K562 (cell line): Measurements from ENCODE around the gene TMSB10. TPM values are rescaled to one million over a fixed set of nuclear protein-coding genes. Genes with fewer than 3 reads are reported as not detected.

Source experiments
- ADNP ChIP-seq: fragments of 200-800 bp; sonication (Bioruptor generic); IDR thresholded peaks from 2 replicates; pipeline ENCODE4 v1.6.1; 2016; ENCODE audit warnings: missing genetic modification characterization, missing compliant biosample characterization
- FIP1L1 ChIP-seq: fragments of 200-400 bp; formaldehyde crosslinking; IDR thresholded peaks from 2 replicates; pipeline ENCODE4 v1.6.1; 2018; ENCODE audit warnings: mild to moderate bottlenecking, low read depth, low read length; ENCODE audit not compliant: poor library complexity, severe bottlenecking
- FOXO4 ChIP-seq: fragments of 450-650 bp; formaldehyde crosslinking; IDR thresholded peaks from 2 replicates; pipeline ENCODE4 v1.4.0; 2020; ENCODE audit warnings: mild to moderate bottlenecking, moderate library complexity
- KDM1A ChIP-seq, 2 experiments: fragments of 450-650 bp; IDR thresholded peaks; 2 replicates each; pipeline ENCODE4 v1.6.1; 2016; ENCODE audit warnings: mild to moderate bottlenecking in 2 of 2
- LCOR ChIP-seq: sonication (generic); formaldehyde crosslinking; IDR thresholded peaks from 2 replicates; pipeline ENCODE4 v1.8.0; 2022; ENCODE audit warnings: mild to moderate bottlenecking, missing genetic modification reagents
- MNT ChIP-seq, 2 experiments: fragments of 450-650 bp; conservative IDR thresholded peaks; 2 replicates each; pipeline ENCODE4 v1.6.1; 2017; ENCODE audit warnings: mild to moderate bottlenecking in 2 of 2, moderate library complexity in 2 of 2
- NCOA6 ChIP-seq: fragments of 450-650 bp; IDR thresholded peaks from 2 replicates; pipeline ENCODE4 v1.6.1; 2017; ENCODE audit warnings: mild to moderate bottlenecking
- RBM39 ChIP-seq: fragments of 200-400 bp; formaldehyde crosslinking; optimal IDR thresholded peaks from 2 replicates; pipeline ENCODE3; 2018; ENCODE audit warnings: low read depth, low read length
- SFPQ ChIP-seq: fragments of 200-400 bp; formaldehyde crosslinking; IDR thresholded peaks from 2 replicates; pipeline ENCODE4 v1.6.1; 2017; ENCODE audit warnings: mild to moderate bottlenecking, low read depth, low read length, moderate library complexity
- SMAD2 ChIP-seq: fragments of 150-350 bp; IDR thresholded peaks from 2 replicates; pipeline ENCODE4 v1.6.1; 2014; ENCODE audit warnings: low read depth, mild to moderate bottlenecking, low read length
- SMARCA4 ChIP-seq: fragments of 450-650 bp; IDR thresholded peaks from 2 replicates; pipeline ENCODE4 v1.6.1; 2016
- SNRNP70 ChIP-seq: fragments of 200-400 bp; formaldehyde crosslinking; optimal IDR thresholded peaks from 2 replicates; pipeline ENCODE3; 2017; ENCODE audit warnings: low read depth, low read length
- U2AF1 ChIP-seq: fragments of 200-400 bp; formaldehyde crosslinking; optimal IDR thresholded peaks from 2 replicates; pipeline ENCODE3; 2017; ENCODE audit warnings: mild to moderate bottlenecking, low read depth, low read length, moderate library complexity
- WHSC1 ChIP-seq: IDR thresholded peaks from one replicate; pipeline ENCODE4 v1.6.1; 2012; ENCODE audit warnings: low read length, control low read depth, inconsistent platforms
- XRCC5 ChIP-seq: fragments of 200-400 bp; formaldehyde crosslinking; IDR thresholded peaks from 2 replicates; pipeline ENCODE4 v1.6.1; 2017; ENCODE audit warnings: low read depth, mild to moderate bottlenecking, low read length
- ZBTB26 ChIP-seq: fragments of 450-650 bp; formaldehyde crosslinking; IDR thresholded peaks from 2 replicates; pipeline ENCODE4 v1.4.0; 2022; ENCODE audit warnings: missing genetic modification characterization
- ZKSCAN1 ChIP-seq: fragments of 150-350 bp; IDR thresholded peaks from 2 replicates; pipeline ENCODE4 v1.6.1; 2016; ENCODE audit warnings: low read depth, low read length
- ZNF134 ChIP-seq: fragments of 250-450 bp; sonication (Bioruptor Pico); conservative IDR thresholded peaks from 2 replicates; pipeline ENCODE4 v1.4.0; 2020
- ZNF507 ChIP-seq: conservative IDR thresholded peaks from 2 replicates; pipeline ENCODE4 v1.6.1; 2017; ENCODE audit warnings: missing genetic modification characterization, missing compliant biosample characterization
- ZNF75A ChIP-seq: fragments of 450-650 bp; formaldehyde crosslinking; IDR thresholded peaks from 2 replicates; pipeline ENCODE4 v1.4.0; 2020; ENCODE audit warnings: mild to moderate bottlenecking
- ZNF76 ChIP-seq: fragments of 250-450 bp; sonication (Bioruptor Pico); IDR thresholded peaks from 2 replicates; pipeline ENCODE4 v1.4.0; 2020; ENCODE audit warnings: mild to moderate bottlenecking, moderate library complexity, borderline replicate concordance
- ZNF766 ChIP-seq: fragments of 200-800 bp; sonication (Bioruptor generic); conservative IDR thresholded peaks from 2 replicates; pipeline ENCODE4 v1.6.1; 2016; ENCODE audit warnings: missing genetic modification characterization, missing compliant biosample characterization
- ZNF778 ChIP-seq: fragments of 450-650 bp; formaldehyde crosslinking; IDR thresholded peaks from 2 replicates; pipeline ENCODE4 v1.4.0; 2020; ENCODE audit warnings: mild to moderate bottlenecking, moderate library complexity
- polyA plus RNA-seq, 8 experiments: library from polyadenylated mRNA; depleted of rRNA in 4 of 8; stranded (reverse) in 5 of 8; unstranded in 3 of 8; fragments of >200 nt; fragmentation: Nextera tagmentation in 2 of 8; fragmentation: Illumina TruSeq in 1 of 8; extraction: Ambion mirVana in 2 of 8; extraction: Trizol in 1 of 8; gene quantifications; 2 replicates each; pipeline versions ENCODE4 v1.2.1 to v1.2.3, GENCODE V29; 2011 to 2014; ENCODE audit warnings: inconsistent platforms in 1 of 8, missing spikeins in 1 of 8
- total RNA-seq, 7 experiments: library from RNA; depleted of rRNA in 6 of 7; stranded (reverse); fragments of >200 nt in 6 of 7; fragmentation: Illumina TruSeq in 2 of 7; extraction: Trizol in 2 of 7; gene quantifications; 2 replicates each; pipeline versions ENCODE4 v1.2.1 to v1.2.3, GENCODE V29; 2011 to 2021; ENCODE audit warnings: low replicate concordance in 1 of 7

The TMSB10 gene
- total and polyA plus RNA-seq, 9 of the 15 experiments (the other 6 are each of a cell fraction or from before 2014, with no cell fraction given), result 382 to 2,226 (median 959) TPM

DNA sequence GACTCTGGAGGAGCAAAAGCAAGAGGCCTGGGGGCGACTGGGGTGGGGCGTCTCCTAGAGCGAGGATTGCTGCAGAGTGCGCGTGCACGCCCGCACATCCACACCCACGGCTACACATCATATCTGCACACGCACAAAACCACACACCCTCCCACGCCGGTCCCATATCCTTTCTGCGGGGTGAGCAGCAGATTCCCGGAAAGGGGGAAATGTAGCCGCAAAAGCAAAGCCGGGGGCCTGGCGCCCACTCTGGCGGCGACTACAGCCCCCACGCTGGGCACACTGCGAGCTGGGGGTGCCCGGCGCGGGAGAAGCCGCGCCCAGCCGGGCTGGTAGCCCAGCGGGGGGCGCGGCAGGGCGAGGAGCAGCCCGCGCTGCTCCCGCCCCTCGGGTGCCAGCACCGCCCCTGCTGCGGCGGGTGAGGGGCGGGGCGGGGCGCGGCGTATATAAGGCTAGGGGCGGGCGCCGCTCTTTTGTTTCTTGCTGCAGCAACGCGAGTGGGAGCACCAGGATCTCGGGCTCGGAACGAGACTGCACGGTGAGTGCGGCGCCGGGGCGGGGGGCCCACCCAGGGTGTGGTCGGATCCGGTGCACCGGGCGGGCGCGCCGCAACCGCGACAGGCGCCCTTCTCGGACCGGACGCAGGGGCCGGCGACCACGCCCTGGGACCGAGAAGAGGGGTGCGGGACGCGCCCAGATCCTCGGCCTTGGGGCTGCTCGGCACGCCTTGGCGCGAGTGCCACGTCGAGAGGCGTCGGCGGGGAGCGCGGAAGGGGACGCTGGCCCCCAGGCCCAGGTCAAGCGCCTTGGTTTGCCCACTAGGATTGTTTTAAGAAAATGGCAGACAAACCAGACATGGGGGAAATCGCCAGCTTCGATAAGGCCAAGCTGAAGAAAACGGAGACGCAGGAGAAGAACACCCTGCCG is at the start of gene TMSB10 (continued):
- TF ChIP-seq ZNF75A (CRISPR knock-in tag) (no peak), NCOA6 (0 out of 2 replicates have a peak, but pooled peaks have one; percentile 42), U2AF1 (peak; percentile 75), FOXO4 (CRISPR knock-in tag) (no peak), SNRNP70 (no peak), MNT (conservative IDR thresholded peaks at IDR 0.05) (peak in 1 of 2 experiments; percentile 60; a peak in 3 of 4 replicates), ZNF766 (CRISPR knock-in tag) (no peak; the same call in 1 of the 2 replicates), KDM1A (IDR thresholded peaks at IDR 0.05) (peak; percentile 17 to 61; a peak in 2 of 4 replicates), ZNF778 (no peak), SMARCA4 (peak; percentile 59; the same call in 1 of the 2 replicates), ZNF134 (CRISPR knock-in tag) (no peak), ZKSCAN1 (0 out of 2 replicates have a peak, but pooled peaks have one; percentile 10), FIP1L1 (peak; percentile 97), ZBTB26 (no peak), SMAD2 (no peak), SFPQ (no peak), ZNF507 (tag) (no peak), RBM39 (no peak), LCOR (CRISPR knock-in tag) (no peak), XRCC5 (no peak), ADNP (tag) (no peak), WHSC1 (no peak), ZNF76 (no peak)
